HCT116 (cell line): ENCODE results near the gene CCKAR. TPM values are rescaled to one million over a fixed set of nuclear protein-coding genes. Genes with fewer than 3 reads are reported as not detected.

Experiments used
- ATAC-seq: fragments of 200-7000 bp; cut with Tn5 transposase; 2 replicates; pipeline ENCODE4 v1.9.1; 2020; ENCODE audit warnings: mild to moderate bottlenecking, moderate library complexity
- BruUV-seq: library from RNA; stranded (reverse); fragments of 400-500 nt; replicated peaks from 2 replicates; lab custom pipeline; 2021; lab: Mats Ljungman, UMichigan
- CTCF ChIA-PET: fragments of 300-600 bp; sonication (Branson Sonifier 250); formaldehyde crosslinking; loops from one replicate; lab custom pipeline; 2021; ENCODE audit warnings: antibody characterized with exemption; lab: Charles Lee
- POLR2A ChIA-PET: fragments of 300-600, 350-600 bp; sonication (Branson Sonifier 250); formaldehyde crosslinking; loops from one replicate; lab custom pipeline; 2021; ENCODE audit warnings: antibody characterized with exemption; lab: Charles Lee
- RAD21 ChIA-PET, 2 experiments: fragments of 300-600 bp; sonication (Branson Sonifier 250); formaldehyde crosslinking; loops; one replicate each; lab custom pipeline; 2023; ENCODE audit warnings: low total read pairs in 2 of 2; ENCODE audit not compliant: uncharacterized antibody in 2 of 2, unreplicated experiment in 2 of 2, low non-redundant PET in 1 of 2; lab: Charles Lee
- DNase-seq: peaks from one replicate; pipeline ENCODE4 v3.0.0-alpha.2; 2010; ENCODE audit warnings: low read depth, low spot score
- H2AFZ ChIP-seq: fragments of 200-600 bp; shearing (Covaris generic), sonication (generic); 2 replicates; pipeline ENCODE4 v1.6.1; 2017; ENCODE audit warnings: low read depth, mixed run types, mixed read lengths, antibody characterized with exemption, low read length; ENCODE audit not compliant: poor library complexity, severe bottlenecking
- H3K27ac ChIP-seq: 2 replicates; pipeline ENCODE4 v1.5.1; 2012; ENCODE audit warnings: low read depth, low read length
- H3K27me3 ChIP-seq: fragments of 200-600 bp; sonication (generic); 2 replicates; pipeline ENCODE4 v1.6.1; 2016; ENCODE audit warnings: mixed run types, low read length, mixed read lengths; ENCODE audit not compliant: insufficient read depth
- H3K36me3 ChIP-seq, 2 experiments: fragments of 200-500 bp in 1 of 2; fragments of 200-600 bp in 1 of 2; sonication (Bioruptor generic) in 1 of 2; sonication (generic) in 1 of 2; 2 replicates each; pipeline versions ENCODE4 v1.5.1 to v1.6.1; 2014 to 2016; ENCODE audit warnings: low read length in 2 of 2, inconsistent platforms in 1 of 2, mixed read lengths in 1 of 2, mixed run types in 1 of 2; ENCODE audit not compliant: insufficient read depth in 2 of 2, control insufficient read depth in 1 of 2
- H3K4me1 ChIP-seq, 2 experiments: fragments of 200-600 bp in 1 of 2; sonication (generic) in 1 of 2; 2 replicates each; pipeline versions ENCODE4 v1.5.1 to v1.6.1; 2012 to 2017; ENCODE audit warnings: low read length in 2 of 2, inconsistent platforms in 1 of 2, mild to moderate bottlenecking in 1 of 2, mixed read lengths in 1 of 2, mixed run types in 1 of 2, moderate library complexity in 1 of 2; ENCODE audit not compliant: insufficient read depth in 2 of 2, control insufficient read depth in 1 of 2
- H3K4me2 ChIP-seq: fragments of 200-600 bp; sonication (generic); 2 replicates; pipeline ENCODE4 v1.6.1; 2017; ENCODE audit warnings: mixed run types, low read length, mixed read lengths
- H3K4me3 ChIP-seq, 2 experiments: fragments of 200-600 bp in 1 of 2; sonication (generic) in 1 of 2; replicated peaks in 1 of 2; 2 replicates each; pipeline ENCODE4 v1.5.1; 2011 to 2016; ENCODE audit warnings: low read length in 2 of 2, control low read depth in 1 of 2, low read depth in 1 of 2, mild to moderate bottlenecking in 1 of 2, mixed read lengths in 1 of 2, mixed run types in 1 of 2
- H3K79me2 ChIP-seq: fragments of 200-600 bp; sonication (generic); 2 replicates; pipeline ENCODE4 v1.6.1; 2017; ENCODE audit warnings: mild to moderate bottlenecking, mixed run types, low read length, moderate library complexity, mixed read lengths; ENCODE audit not compliant: insufficient read depth
- H3K9ac ChIP-seq: fragments of 200-600 bp; sonication (generic); 2 replicates; pipeline ENCODE4 v1.6.1; 2016; ENCODE audit warnings: low read length, mixed read lengths
- H3K9me2 ChIP-seq: fragments of 200-600 bp; sonication (generic), shearing (Covaris generic); 2 replicates; pipeline ENCODE4 v1.6.1; 2017; ENCODE audit warnings: mixed run types, mild to moderate bottlenecking, moderate library complexity; ENCODE audit not compliant: insufficient read depth
- H3K9me3 ChIP-seq, 2 experiments: fragments of 200-500 bp in 1 of 2; fragments of 200-600 bp in 1 of 2; sonication (Bioruptor generic) in 1 of 2; sonication (generic) in 1 of 2; 2 replicates each; pipeline ENCODE4 v1.6.1; 2014 to 2017; ENCODE audit warnings: low read length in 2 of 2, mixed read lengths in 2 of 2, inconsistent platforms in 1 of 2, low read depth in 1 of 2, mild to moderate bottlenecking in 1 of 2, mixed run types in 1 of 2, moderate library complexity in 1 of 2; ENCODE audit not compliant: control insufficient read depth in 1 of 2, insufficient read depth in 1 of 2
- H4K20me1 ChIP-seq: fragments of 200-600 bp; sonication (generic), shearing (Covaris generic); 2 replicates; pipeline ENCODE4 v1.6.1; 2017; ENCODE audit warnings: mixed run types, mild to moderate bottlenecking, moderate library complexity; ENCODE audit not compliant: insufficient read depth
- CEBPB ChIP-seq: IDR thresholded peaks from 2 replicates; pipeline ENCODE4 v1.6.1; 2012; ENCODE audit warnings: low read depth
- CTCF ChIP-seq, 3 experiments: fragments of 200-600 bp in 1 of 3; sonication (generic) in 1 of 3; IDR thresholded peaks in 2 of 3; conservative IDR thresholded peaks in 1 of 3; 2 replicates each; pipeline ENCODE4 v1.5.1; 2012 to 2017; ENCODE audit warnings: low read depth in 2 of 3, low read length in 2 of 3, antibody characterized with exemption in 1 of 3, borderline replicate concordance in 1 of 3, control low read depth in 1 of 3, mild to moderate bottlenecking in 1 of 3, mixed read lengths in 1 of 3, mixed run types in 1 of 3, moderate library complexity in 1 of 3; ENCODE audit not compliant: insufficient read depth in 1 of 3
- EGR1 ChIP-seq: IDR thresholded peaks from 2 replicates; pipeline ENCODE4 v1.6.1; 2012; ENCODE audit warnings: low read depth
- EZH2phosphoT487 ChIP-seq: fragments of 200-600 bp; IDR thresholded peaks from 2 replicates; pipeline ENCODE4 v1.6.1; 2018; ENCODE audit warnings: antibody characterized with exemption, borderline replicate concordance
- FOSL1 ChIP-seq: IDR thresholded peaks from 2 replicates; pipeline ENCODE4 v1.6.1; 2012; ENCODE audit warnings: low read depth
- JUND ChIP-seq: IDR thresholded peaks from 2 replicates; pipeline ENCODE4 v1.6.1; 2012
- MAX ChIP-seq: IDR thresholded peaks from 2 replicates; pipeline ENCODE4 v1.6.1; 2012
- POLR2AphosphoS5 ChIP-seq: IDR thresholded peaks from 2 replicates; pipeline ENCODE4 v1.6.1; 2011; ENCODE audit warnings: mild to moderate bottlenecking, low read depth, low read length, moderate library complexity
- RAD21 ChIP-seq: IDR thresholded peaks from 2 replicates; pipeline ENCODE4 v1.6.1; 2012; ENCODE audit warnings: low read depth, mild to moderate bottlenecking
- REST ChIP-seq: IDR thresholded peaks from 2 replicates; pipeline ENCODE4 v1.6.1; 2012; ENCODE audit warnings: low read depth
- SIN3A ChIP-seq: IDR thresholded peaks from 2 replicates; pipeline ENCODE4 v1.6.1; 2012; ENCODE audit warnings: low read depth
- SP1 ChIP-seq: IDR thresholded peaks from 2 replicates; pipeline ENCODE4 v1.6.1; 2012; ENCODE audit warnings: low read depth
- SRF ChIP-seq: IDR thresholded peaks from 2 replicates; pipeline ENCODE4 v1.6.1; 2012; ENCODE audit warnings: low read depth
- YY1 ChIP-seq: IDR thresholded peaks from 2 replicates; pipeline ENCODE4 v1.6.1; 2011; ENCODE audit warnings: low read length, low read depth, moderate library complexity, mild to moderate bottlenecking; ENCODE audit not compliant: insufficient replicate concordance; ENCODE audit errors: extremely low read depth
- ZBTB33 ChIP-seq: IDR thresholded peaks from 2 replicates; pipeline ENCODE4 v1.6.1; 2011; ENCODE audit warnings: mild to moderate bottlenecking, low read length, moderate library complexity; ENCODE audit not compliant: insufficient replicate concordance; ENCODE audit errors: extremely low read depth
- ZFX ChIP-seq: fragments of 450-650 bp; IDR thresholded peaks from 2 replicates; pipeline ENCODE4 v1.6.1; 2017
- intact Hi-C: fragments of 100-400 bp; cut with micrococcal nuclease; formaldehyde crosslinking; loops from 2 replicates; pipeline ENCODE4 v1.10.0; 2022
- total RNA-seq: library from RNA; stranded (reverse); gene quantifications from one replicate; pipeline ENCODE4 v1.2.1, GENCODE V29; 2021; ENCODE audit not compliant: unreplicated experiment
- TF ChIP-seq, protein P1 (sequence below): IDR thresholded peaks from 2 replicates; pipeline ENCODE4 v1.6.1; 2012

The CCKAR gene
- total RNA-seq, 1 experiment from 2014 or later: not detected

GRCh38 chr4:26441771-26442170 is 48.5 kb downstream of the CCKAR start:
- DNase-seq (no peak), ATAC-seq (no peak)
- Histone ChIP-seq H3K36me3 (peaks cover 0 to 9% of the 10 kb centered on the region in 2 experiments; a peak in 1 of 4 replicates), H3K27me3 (no peaks in the 10 kb centered on the region), H3K4me3 (no peak overlapping the region), H3K9me2 (no peaks in the 10 kb centered on the region), H3K79me2 (no peaks in the 10 kb centered on the region), H4K20me1 (no peaks in the 10 kb centered on the region), H3K9me3 (no peaks in the 10 kb centered on the region), H3K4me2 (no peak overlapping the region), H3K9ac (no peak overlapping the region), H3K27ac (no peak overlapping the region), H3K4me1 (no peaks in the 10 kb centered on the region), H2AFZ (no peak overlapping the region)
- CTCF ChIA-PET: no interaction called here
- POLR2A ChIA-PET: no interaction called here
- intact Hi-C loops: no loop called here
- no TSS peak for BruUV-seq
- TF ChIP-seq CTCF (IDR thresholded peaks at IDR 0.05 in 2 of 3, conservative IDR thresholded peaks at IDR 0.05 in 1 of 3; ENCODE audit: borderline replicate concordance in 1 of 3, insufficient read depth in 1 of 3, low read depth in 2 of 3, low read length in 2 of 3): no peak
- TF ChIP-seq YY1: no peak
- TF ChIP-seq ZFX: no peak
- no peak for TF ChIP-seq SRF
- no peak for TF ChIP-seq EZH2phosphoT487
- TF ChIP-seq RAD21: no peak
- no peak for TF ChIP-seq REST
- TF ChIP-seq ZBTB33: no peak
- no peak for TF ChIP-seq JUND
- TF ChIP-seq MAX: no peak
- TF ChIP-seq POLR2AphosphoS5: no peak
- TF ChIP-seq, protein P1, sequence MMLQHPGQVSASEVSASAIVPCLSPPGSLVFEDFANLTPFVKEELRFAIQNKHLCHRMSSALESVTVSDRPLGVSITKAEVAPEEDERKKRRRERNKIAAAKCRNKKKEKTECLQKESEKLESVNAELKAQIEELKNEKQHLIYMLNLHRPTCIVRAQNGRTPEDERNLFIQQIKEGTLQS: no peak
- TF ChIP-seq SIN3A: no peak
- no peak for TF ChIP-seq EGR1
- TF ChIP-seq SP1: no peak
- TF ChIP-seq CEBPB: no peak
- no peak for TF ChIP-seq FOSL1
- RAD21 ChIA-PET: no interaction called here
